Stimulated activated CD4-positive, alpha-beta T cell treated with anti-CD3 and anti-CD28 coated beads, Interleukin-4, amount 100 ng/mL, for 24 hours (primary cell): ENCODE measurements around the gene REXO1.

ENCODE experiments used
- DNase-seq: peaks from one replicate; pipeline ENCODE4 v3.0.0-alpha.2; 2020

The REXO1 gene

DNA sequence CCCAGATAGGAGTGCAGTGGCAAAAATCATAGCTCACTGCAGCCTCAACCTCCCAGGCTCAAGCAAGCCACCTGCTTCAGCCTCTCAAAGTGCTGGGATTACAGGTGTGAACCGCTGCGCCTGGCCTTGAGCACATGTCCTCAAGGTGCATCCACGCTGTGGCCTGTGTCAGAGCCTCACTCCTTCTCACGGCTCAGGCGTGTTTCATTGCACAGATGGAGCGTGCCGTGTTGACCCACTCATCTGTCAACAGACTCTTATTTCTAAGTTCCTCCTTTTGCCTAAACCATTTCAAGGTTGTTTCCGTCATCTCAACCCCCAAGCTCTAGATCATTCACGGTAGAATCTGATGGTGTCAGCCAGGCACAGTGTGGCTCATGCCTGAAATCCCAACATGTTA is 64.4 kb downstream of the REXO1 start:
- no peak for DNase-seq

DNA sequence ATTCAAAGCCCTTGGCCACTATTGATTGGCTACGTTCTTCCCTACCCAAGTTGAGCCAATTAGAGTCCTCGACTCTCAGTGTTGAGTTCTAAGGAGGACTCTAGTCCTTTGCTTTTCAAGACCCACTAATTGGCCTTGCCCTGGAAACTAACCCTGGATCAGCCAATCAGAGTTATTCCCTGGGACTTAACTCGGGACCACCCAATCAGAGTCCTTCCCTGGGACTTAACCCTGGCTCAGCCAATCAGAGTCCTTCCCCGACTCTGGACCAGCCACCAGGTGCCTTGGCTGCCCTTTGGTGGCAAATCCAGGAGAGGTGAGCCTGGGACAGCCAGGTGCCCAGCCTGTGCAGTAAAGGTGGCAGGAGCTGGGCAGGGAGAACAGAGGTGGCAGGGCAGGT is 64.9 kb downstream of the REXO1 start:
- no peak for DNase-seq

DNA sequence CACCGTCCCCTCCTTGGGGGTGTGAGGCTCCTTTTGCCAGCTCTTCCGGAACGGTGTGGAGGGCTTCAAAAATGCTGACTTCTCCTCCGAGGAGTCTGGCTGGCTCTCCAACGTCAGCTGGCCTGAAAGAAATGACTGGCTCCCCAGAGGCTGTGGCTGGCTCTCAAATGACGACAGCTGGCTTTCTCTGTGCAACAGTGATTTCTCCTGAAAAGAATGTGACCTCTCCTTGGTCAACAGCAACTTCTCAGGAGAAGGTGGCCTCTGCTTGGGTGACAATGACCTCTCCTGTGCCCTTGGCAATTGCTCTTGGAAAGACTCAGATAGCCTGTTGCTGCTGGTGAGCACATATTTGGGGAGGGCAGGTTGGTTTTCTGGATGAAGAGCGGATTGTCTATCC is 65.8 kb downstream of the REXO1 start:
- DNase-seq, result no peak

DNA sequence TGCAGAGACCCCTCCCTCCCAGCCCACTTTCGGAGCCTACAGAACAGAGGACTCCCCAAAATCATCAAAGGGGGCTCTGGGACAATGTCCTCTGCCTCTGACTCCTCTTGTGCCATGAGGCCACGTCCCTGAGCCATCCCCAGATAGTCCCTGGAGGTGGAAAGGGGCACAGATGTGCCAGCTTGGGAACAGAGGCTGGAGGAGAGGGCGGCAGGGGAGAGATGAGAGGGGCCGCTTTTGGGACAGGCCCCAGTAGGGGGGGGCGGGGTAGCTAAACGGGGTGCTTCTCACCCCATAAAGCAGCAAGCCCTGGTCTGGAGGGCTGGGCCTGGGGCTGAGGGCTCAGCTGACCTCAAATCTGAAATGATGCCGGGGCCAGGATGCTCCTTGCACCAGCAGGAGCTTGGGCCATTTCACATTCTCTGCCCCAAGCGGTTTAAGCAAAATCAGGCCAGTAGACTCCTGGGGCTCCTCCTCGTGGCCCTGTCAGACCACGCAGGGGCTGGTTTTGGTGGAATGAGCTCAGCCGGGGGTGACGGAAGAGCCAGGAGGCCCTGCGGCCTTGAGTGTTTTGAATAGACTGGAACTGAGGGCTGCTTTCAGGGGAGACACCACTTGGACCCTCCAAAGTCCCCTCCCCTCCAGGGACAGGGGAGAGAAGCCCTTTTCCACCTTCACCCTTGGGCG is 67.9 kb downstream of the REXO1 start:
- DNase-seq, result no peak

DNA sequence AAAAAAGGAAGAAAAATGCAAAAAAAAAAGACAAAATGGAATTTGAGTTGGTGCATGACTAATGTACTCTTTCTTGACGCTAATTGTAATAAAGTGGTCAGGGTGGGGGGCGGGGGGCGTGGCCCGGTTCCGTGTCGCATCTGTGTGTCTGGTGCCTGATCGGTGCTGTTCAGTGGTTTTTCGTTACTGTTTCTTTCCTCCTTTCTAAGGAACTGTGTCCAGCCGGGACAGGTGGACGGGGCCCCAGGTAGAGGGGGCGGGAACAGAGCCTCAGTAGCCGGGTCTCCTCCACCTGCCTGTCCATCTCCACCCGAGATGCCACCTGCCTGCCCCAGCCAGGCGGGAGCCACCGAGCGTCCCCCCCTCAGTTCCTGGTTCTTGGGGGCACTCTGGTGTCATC is 68.7 kb downstream of the REXO1 start:
- DNase-seq, result no peak

DNA sequence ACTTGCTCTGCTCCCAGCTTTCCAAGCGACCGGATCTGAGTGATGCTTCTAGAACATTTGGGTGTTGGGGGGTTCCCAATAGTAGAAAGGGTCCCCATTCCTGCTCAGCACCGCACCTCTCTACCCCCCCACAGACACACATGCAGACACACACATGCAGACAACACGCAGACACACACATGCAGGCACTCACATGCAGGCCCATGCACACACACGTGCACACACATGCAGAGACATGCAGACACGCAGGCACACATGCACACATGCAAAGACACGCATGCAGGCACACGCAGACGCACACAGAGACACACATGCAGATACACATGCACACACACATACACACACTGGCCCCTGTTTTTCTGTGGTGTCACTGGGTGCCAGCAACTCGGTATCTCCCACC is 71.1 kb downstream of the REXO1 start:
- no peak for DNase-seq

DNA sequence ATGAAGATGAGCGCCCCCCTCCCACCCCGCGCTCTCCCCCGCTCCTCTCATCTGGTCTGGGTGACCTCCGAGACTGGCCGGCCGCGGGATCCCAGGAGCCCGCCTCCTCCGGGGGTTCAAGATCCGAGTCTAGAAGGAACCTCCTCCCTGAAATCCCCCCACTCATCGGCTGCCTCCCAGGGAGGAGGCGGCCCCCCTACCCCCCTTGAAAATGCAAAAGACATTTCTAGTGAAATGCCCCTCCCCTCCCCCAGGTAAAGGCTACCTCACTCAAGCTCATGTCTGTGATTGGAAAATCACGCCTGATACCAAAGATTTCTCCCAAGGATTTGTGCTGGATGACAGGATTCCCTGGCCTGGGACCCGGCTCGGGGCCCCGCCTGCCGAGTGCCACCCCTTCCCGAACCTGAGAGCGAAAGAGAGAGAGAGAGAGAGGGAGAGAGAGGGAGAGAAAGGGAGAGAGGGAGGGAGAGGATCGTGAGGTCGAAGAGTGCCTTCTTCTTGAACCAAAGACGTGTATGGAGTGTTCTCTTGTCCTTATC is 71.6 kb downstream of the REXO1 start:
- no peak for DNase-seq

DNA sequence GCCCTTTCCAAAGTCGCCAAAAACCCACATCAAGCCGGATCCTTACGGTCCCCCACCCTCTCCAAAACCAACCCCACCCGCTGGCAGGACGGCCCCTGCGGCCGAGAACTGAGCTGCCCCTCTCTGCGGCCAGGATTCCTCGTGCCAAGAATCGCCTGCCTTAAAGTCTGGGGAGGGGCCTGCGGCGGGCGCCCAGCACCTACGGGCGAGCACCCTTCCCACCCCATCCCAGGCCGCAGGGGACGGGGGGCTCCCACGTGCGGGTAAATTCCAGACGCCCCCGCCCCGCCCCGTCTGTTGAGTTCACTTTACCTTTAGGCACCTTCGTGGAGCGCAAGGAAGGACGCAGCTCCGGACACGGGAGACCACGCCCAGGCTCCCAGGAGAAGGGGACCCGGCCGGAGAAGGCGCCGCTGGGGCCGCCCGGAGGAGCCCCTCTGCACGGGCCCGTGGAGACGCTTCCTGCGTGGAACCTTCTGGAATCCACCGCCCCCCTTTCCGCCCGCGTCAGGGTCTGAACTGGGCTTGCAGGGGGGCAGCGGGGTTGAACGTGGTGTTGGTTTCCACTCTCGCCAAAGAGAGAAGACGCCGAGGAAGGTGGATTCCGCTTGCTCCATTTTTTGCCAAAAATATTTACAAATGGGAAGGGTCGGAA is 72.2 kb downstream of the REXO1 start:
- no peak for DNase-seq

DNA sequence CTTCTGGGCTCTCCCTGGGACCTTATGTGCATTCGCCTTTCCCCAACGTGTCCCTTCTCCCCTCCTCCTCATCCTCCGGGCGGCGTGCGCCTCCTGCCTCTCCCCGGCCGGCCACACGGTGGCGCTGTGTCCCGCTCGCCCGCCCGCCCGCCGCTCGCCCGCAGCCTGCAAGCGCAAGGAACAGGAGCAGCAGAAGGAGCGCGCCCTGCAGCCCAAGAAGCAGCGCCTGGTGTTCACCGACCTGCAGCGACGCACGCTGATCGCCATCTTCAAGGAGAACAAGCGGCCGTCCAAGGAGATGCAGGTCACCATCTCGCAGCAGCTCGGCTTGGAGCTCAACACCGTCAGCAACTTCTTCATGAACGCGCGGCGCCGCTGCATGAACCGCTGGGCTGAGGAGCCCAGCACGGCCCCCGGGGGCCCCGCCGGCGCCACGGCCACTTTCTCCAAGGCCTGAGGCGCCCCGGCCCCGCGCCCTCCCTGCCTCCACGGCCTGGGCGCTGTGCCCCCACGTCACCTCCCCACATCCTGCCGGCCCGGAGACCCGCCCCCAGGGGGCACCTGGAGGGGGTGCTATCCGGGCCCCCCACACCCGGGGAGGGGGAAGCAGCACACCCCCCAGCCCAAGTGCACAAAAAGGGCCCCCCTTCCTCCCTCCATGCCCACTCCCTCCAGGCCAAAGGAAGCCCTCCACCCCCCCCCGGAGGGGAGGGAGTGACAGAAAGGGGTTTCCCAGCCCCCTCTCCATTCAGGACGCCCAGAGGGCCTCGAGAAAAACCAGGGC is 73.1 kb downstream of the REXO1 start:
- DNase-seq, result no peak

DNA sequence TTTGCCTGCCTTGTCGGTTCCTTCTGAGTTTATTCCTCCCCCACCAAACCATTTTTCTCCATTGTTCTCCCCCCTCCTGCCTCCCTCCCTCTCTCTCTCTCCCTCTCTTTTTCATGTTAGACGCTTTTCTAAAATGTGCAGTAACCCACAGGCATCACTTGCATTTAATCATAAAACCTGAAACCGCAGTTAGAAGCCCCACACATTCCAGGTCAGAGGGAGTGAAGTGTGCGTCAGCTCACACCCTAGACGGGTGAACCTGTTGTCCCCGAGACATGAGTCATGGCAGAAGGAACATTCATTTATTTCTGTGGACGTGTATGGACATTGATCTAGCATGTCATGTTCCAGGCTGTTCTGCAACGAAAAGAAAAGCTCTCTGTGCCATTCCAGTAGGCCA is 75.1 kb downstream of the REXO1 start:
- DNase-seq, result no peak

DNA sequence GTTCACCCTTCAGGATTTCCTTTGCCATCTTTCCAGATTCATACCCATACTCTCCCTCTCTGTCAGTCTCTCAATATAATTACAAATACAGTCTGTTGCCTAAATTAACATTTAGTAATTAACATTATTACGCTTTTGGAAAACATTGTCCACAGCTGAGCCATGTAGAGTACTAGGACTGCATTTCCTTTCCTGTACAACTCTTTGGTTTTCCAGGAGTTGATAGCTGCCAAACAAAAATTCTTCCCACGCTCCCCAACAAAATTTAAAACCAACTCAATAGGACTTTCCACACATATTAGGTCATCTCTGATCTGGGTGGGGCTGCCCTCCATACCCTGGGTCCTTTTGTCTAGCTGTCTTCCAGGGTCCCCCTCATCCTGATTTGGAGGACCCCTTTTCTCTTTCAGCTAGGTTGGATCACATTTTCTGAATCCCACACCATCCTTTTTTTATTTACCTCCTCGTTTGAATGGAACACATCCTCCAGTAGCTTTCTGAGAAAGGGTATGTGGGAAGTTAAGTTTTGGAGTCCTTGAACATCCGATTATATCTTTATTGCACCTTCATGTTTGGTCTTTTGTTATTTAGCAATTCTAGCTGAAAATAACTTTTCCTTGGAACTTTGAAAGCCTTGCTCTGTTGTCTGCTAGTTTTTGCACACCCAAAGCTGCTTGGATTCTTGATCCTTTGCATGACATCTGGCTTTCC is 77.3 kb downstream of the REXO1 start:
- no peak for DNase-seq

DNA sequence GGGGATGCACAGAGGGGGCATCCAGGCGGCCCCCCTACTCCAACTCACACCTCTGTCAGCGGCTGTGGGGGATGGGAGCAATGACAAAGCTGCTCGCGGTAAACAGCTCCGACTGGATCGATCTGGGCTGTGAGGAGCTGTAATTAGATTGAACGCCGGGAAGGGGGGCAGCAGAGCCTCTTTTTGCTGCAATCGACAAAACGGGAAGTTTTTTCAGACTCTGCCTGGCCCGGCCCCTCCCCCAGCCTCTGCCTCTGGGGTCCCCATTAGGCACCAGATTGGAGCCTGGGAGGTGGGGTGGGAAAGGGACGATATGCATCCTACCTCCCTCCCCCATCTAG is 78.7 kb downstream of the REXO1 start:
- no peak for DNase-seq

DNA sequence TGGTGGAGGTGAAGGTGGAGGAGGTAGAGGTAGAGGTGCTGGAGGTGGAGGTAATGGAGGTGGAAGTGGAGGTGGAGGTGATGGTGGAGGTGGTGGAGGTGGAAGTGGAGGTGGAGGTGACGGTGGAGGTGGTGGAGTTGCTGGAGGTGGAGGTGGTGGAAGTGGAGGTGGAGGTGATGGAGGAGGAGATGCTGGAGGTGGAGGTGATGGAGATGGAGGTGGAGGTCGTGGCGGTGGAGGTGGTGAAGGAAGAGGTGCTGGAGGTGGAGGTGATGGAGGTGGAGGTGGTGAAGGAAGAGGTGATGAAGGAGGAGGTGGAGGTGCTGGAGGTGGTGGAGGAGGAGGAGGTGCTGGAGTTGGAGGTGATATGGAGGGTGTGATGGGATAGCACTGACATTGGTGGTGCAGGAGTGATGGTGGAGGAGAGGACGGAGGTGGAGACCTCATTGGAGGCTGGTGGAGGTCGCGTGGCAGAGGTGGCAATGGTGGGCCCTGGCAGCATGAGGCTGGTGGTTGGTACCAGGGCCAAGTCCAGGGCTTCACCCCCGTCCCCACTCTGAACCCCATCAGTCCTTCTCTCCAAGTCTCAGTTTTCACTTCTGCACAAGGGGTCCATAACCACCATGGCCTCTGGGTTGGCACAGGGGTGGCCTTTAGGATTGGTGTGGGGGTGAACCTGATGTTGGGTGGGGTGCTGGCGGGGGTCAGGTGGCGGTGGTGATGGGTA is 79.2 kb downstream of the REXO1 start:
- DNase-seq, result no peak

DNA sequence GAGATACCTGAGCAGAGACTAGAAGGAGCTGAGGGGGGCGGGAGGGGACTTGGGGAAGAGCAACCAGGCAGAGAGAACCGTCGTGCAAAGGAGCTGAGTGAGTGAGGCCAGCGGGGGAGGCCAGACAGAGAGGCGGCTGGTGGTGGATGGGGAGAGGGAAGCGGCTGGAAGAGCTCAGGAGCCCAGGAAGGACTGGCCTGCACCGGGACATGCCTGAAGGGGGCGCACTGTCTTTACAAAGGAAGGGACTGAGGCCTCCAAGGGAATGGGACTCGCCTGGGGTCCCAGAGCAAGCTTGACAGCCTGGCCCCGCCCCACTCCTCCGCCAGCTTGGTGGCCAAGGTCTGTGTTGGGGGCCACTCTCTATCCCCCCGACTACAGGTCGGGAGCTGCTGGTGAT is 80.0 kb downstream of the REXO1 start:
- DNase-seq, result no peak

DNA sequence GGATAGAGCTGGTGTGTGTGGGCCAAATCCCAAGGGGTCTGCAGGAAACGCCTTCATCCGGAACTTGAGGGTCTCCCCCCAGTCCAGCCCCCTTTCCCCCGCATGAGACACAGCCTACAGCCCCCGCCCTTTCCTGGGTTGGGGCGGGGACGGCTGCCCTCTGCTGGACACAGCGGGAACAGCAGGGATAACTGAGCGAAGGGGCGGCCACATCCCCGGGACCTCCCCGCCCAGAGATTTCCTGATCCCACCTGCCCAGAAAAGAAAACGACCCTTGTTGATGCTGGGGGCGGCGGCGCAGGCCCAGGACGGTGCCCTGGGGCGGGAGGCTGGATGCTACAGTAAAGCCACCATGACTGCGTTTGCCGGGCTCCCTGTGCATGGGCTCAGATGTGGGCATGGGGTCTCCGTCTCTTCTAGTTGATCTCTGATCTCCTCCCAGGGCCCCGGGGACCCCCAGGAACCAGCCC is 80.8 kb downstream of the REXO1 start:
- peak; percentile 60 for DNase-seq

DNA sequence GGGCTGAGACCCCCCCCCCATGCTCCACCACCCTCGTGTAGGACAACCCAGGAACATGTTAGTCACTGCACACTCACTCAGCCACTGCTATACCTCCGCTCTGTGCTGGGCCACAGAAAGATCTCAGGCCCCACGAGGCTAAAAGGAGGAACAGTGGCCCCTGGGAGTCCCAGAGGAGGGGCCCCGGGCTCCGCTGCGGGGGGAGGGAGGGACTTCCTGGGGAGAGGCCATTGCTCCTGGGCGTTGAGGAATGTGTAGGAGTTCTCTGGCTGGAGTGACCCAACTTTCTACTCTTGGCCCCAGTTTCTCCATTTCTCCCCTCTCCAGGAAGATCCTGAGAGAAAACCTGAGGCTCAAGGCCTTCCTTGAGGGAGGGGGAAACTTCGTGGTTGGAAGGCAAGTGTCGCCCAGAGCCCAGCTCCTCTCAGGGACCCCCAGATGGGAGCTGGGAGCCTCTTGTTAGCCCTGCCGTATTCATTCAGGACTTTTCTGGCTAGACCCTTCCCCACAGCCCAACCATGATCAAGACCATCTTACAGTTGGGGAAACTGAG is 81.4 kb downstream of the REXO1 start:
- DNase-seq, result no peak

DNA sequence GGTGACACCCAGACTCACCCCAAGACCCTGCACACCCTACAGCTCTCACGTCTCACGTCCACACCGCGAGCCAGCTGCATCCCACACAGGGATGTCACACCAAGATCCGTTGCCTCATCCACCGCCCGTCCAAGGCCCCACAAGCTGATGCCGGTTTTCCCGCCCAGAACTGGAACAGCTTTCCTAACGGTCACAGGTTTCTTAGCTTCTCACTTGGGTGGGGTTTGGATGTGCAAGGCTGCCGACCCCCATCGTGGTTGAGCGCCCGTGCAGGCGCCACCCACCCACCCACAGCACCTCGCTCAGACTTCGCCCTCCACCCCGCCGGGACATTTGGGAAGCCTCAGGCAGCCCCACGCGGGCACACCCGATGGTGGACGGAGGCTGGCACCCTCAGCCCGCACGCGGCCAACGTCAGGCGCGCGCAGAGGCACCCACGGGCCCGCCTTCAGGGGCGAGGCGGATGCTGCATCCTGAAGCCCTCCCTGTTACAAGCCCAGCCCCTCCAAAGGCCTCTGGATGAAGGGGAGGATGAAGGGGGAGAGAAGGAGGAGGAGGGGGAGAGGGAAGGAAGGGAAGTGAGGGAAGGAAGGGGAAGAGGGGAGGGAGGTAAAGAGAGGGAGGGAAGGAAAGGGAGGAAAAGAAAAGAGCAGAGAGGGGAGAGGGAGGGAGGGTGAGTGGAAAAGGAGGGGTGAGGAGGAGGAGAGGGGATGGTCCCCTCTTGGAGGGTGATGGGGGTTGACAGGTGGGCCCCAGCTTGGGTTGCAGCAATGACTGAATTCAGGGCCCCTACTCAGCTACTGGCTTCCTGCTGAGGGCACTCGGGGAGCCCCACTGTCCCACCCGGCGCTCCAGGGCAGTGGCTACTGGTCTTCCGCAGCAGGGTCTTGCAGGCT is 82.1 kb downstream of the REXO1 start:
- no peak for DNase-seq
